Heart left ventricle (tissue), 13 donors: ENCODE data around the gene TTYH3.

Experiments used
- POLR2A ChIP-seq, 2 donors: fragments of 450-650 bp; IDR thresholded peaks; one replicate each; pipeline ENCODE4 v1.6.1; 2017; ENCODE audit warnings: antibody characterized with exemption in 2 of 2, mild to moderate bottlenecking in 2 of 2, moderate library complexity in 2 of 2
- TF ChIP-seq, protein P1 (sequence below), 12 donors: fragments of 200-600 bp; sonication (generic) in 4 of 12; IDR thresholded peaks; one replicate each; pipeline versions ENCODE4 v1.5.0 to v1.8.0; 2018 to 2022; ENCODE audit warnings: antibody characterized with exemption in 12 of 12, mild to moderate bottlenecking in 5 of 12
- donor health status: ischemic (EF 13 %, LVEDD 7.1; RV severe dilation, severe dysfunction).
- donor health status: DM: no; HTN: yes; CAD: no.
- donor health status: DM: no; HTN: no; CAD: no.
- donor health status: ischemic (EF 25% LVEDD 6.9; RV normal size, moderate dysfunction).
- donor health status: ischemic (EF 25% LVEDD 5.7; RV mildly dilated, moderate dysfunction).
- donor health status: ischemic (EF 35%, LVEDD 5.7; RV mildly dilated, moderate dysfunction).
- donor health status: nonischemic (EF 11% LVEDD 7.7; RV severe dilation, severe dysfunction).
- donor health status: DM: yes; HTN: yes; CAD: no.
- donor health status: PGD.
- donor health status: ischemic (EF 29% LVEDD 5.4; RV normal size, mild dysfunction).
- donor health status: nonischemic (EF 23%, LVEDD 6.1; RV moderate dilation, normal function).

DNA sequence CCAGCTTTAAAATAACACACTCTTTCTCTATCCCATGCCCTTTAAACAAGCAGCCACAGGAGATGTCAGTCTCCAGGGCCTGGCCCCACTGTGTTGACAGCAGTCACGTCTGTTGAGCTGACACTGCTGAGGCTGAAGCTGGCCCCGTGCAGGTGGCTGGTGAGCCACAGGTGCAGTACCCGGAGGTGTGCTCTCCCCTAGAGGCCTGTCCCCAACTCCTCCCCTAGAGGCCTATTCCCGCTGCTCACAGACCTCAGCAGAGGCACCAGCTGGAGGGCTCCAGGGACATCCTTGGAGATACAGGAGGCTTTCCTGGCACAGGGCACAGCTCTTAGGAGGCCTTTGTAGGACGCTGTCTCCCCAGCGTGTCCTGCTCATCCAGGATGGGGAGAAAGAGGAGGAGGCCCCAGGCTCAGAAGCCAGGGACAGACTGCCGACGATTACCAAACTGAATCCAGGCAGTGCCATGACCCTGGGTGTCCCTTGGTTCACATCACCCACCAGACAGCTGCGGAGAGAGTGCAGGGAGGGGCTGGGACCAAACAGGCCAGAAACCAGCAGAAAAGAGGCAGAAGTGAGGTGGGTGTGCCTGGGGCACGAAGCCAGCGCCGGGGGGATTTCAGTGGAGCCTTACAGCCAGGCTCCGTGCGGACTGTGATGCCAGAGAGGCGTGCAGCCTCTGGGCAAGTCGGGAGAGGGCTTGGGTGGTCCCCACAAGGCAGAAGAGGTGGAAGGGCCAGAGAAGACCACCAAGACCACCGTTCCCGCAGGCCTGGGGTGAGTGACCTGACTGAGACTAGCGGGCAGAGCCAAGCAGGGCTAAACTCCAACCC is 18.5 kb upstream of the TTYH3 start:
- TF ChIP-seq, protein P1, sequence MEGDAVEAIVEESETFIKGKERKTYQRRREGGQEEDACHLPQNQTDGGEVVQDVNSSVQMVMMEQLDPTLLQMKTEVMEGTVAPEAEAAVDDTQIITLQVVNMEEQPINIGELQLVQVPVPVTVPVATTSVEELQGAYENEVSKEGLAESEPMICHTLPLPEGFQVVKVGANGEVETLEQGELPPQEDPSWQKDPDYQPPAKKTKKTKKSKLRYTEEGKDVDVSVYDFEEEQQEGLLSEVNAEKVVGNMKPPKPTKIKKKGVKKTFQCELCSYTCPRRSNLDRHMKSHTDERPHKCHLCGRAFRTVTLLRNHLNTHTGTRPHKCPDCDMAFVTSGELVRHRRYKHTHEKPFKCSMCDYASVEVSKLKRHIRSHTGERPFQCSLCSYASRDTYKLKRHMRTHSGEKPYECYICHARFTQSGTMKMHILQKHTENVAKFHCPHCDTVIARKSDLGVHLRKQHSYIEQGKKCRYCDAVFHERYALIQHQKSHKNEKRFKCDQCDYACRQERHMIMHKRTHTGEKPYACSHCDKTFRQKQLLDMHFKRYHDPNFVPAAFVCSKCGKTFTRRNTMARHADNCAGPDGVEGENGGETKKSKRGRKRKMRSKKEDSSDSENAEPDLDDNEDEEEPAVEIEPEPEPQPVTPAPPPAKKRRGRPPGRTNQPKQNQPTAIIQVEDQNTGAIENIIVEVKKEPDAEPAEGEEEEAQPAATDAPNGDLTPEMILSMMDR (IDR thresholded peaks at IDR 0.05), result no peak
- TF ChIP-seq POLR2A (IDR thresholded peaks at IDR 0.05), result no peak
